NB4 (cell line): ENCODE results near the gene DIS3L2.

ENCODE experiments used
- POLR2A ChIP-seq: IDR thresholded peaks from 2 replicates; pipeline ENCODE4 v1.6.1; 2011; ENCODE audit warnings: mild to moderate bottlenecking; ENCODE audit not compliant: insufficient read length; ENCODE audit errors: extremely low read depth
- TF ChIP-seq, protein P1 (sequence below): IDR thresholded peaks from one replicate; pipeline ENCODE4 v1.5.1; 2012; ENCODE audit warnings: low read depth, low read length
- TF ChIP-seq, protein P2 (sequence below): IDR thresholded peaks from 2 replicates; pipeline ENCODE4 v1.6.1; 2011; ENCODE audit warnings: low read depth, low read length

- TF ChIP-seq, protein P1, sequence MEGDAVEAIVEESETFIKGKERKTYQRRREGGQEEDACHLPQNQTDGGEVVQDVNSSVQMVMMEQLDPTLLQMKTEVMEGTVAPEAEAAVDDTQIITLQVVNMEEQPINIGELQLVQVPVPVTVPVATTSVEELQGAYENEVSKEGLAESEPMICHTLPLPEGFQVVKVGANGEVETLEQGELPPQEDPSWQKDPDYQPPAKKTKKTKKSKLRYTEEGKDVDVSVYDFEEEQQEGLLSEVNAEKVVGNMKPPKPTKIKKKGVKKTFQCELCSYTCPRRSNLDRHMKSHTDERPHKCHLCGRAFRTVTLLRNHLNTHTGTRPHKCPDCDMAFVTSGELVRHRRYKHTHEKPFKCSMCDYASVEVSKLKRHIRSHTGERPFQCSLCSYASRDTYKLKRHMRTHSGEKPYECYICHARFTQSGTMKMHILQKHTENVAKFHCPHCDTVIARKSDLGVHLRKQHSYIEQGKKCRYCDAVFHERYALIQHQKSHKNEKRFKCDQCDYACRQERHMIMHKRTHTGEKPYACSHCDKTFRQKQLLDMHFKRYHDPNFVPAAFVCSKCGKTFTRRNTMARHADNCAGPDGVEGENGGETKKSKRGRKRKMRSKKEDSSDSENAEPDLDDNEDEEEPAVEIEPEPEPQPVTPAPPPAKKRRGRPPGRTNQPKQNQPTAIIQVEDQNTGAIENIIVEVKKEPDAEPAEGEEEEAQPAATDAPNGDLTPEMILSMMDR: no peak
- no peak for TF ChIP-seq POLR2A
- TF ChIP-seq, protein P2, sequence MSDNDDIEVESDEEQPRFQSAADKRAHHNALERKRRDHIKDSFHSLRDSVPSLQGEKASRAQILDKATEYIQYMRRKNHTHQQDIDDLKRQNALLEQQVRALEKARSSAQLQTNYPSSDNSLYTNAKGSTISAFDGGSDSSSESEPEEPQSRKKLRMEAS: no peak
These were observed 266.8 kb downstream of the DIS3L2 start for GRCh38 chr2:232228332-232228731.
